Stomach (tissue), 4 donors: ENCODE measurements around the gene HAUS6.

Experiments used
- CTCF ChIP-seq, 7 experiments: fragments of 450-650 bp in 4 of 7; fragments of 200-600 bp in 3 of 7; sonication (generic) in 3 of 7; IDR thresholded peaks; one replicate each; pipeline ENCODE4 v1.5.1; 2016 to 2019; ENCODE audit warnings: antibody characterized with exemption in 7 of 7, control low read depth in 2 of 7, mild to moderate bottlenecking in 1 of 7
- POLR2A ChIP-seq, 4 donors: fragments of 450-650 bp; IDR thresholded peaks; one replicate each; pipeline ENCODE4 v1.6.1; 2016; ENCODE audit warnings: antibody characterized with exemption in 4 of 4, control low read depth in 2 of 4, mild to moderate bottlenecking in 1 of 4, moderate library complexity in 1 of 4
- POLR2AphosphoS5 ChIP-seq, 3 donors: sonication (generic); formaldehyde crosslinking; IDR thresholded peaks; one replicate each; pipeline ENCODE4 v1.6.1; 2016; ENCODE audit warnings: antibody characterized with exemption in 3 of 3

GRCh38 chr9:19085295-19085694 lies 17.4 kb downstream of the HAUS6 start:
- peak in 3 of 7 experiments; percentile 28 to 41 (median 38) for TF ChIP-seq CTCF (IDR thresholded peaks at IDR 0.05)
- no peak for TF ChIP-seq POLR2A (IDR thresholded peaks at IDR 0.05)
- TF ChIP-seq POLR2AphosphoS5 (IDR thresholded peaks at IDR 0.05), result no peak
